Measurements from ENCODE around the gene ATP8A1. TPM values are rescaled to one million over a fixed set of nuclear protein-coding genes. Genes with fewer than 3 reads are reported as not detected.

Gene ATP8A1
- total RNA-seq, 4 donors from 2014 or later: 21.3 to 34.7 (median 25.9) TPM

DNA sequence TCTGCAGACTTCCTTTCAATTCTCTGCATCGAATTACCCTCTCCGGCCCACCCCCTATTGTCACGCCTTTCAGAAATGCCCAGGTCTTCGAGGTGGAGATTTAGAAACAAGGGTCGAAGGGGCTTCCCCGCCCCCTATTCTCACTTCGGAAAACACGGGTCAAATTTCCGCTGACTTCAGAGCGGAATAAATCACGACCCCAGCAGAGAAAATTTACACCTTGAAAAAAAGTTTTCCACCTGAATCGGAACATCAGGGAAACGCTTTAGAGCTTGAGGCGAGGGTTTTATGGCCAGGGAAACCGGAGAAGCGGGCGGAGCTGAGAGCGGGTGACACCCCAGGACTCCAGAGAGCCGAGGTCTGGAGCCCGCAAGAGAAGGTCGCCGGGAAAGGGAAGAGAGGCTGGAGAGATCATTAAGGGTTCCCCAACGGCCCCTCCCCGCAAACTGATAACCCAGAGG is 258.0 kb downstream of the ATP8A1 start:
- H3K4me3 ChIP-seq: no peak overlapping the region
- TF ChIP-seq, protein P1, sequence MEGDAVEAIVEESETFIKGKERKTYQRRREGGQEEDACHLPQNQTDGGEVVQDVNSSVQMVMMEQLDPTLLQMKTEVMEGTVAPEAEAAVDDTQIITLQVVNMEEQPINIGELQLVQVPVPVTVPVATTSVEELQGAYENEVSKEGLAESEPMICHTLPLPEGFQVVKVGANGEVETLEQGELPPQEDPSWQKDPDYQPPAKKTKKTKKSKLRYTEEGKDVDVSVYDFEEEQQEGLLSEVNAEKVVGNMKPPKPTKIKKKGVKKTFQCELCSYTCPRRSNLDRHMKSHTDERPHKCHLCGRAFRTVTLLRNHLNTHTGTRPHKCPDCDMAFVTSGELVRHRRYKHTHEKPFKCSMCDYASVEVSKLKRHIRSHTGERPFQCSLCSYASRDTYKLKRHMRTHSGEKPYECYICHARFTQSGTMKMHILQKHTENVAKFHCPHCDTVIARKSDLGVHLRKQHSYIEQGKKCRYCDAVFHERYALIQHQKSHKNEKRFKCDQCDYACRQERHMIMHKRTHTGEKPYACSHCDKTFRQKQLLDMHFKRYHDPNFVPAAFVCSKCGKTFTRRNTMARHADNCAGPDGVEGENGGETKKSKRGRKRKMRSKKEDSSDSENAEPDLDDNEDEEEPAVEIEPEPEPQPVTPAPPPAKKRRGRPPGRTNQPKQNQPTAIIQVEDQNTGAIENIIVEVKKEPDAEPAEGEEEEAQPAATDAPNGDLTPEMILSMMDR (IDR thresholded peaks at IDR 0.05): no peak
- TF ChIP-seq POLR2A (IDR thresholded peaks at IDR 0.05): no peak
- H3K9me3 ChIP-seq: no peaks in the 10 kb centered on the region
- no peak for DNase-seq
- no peak overlapping the region for H3K27ac ChIP-seq
- peaks cover 6 to 26% of the 10 kb centered on the region in 2 donors for H3K27me3 ChIP-seq
- H3K36me3 ChIP-seq: no peaks in the 10 kb centered on the region
- H3K4me1 ChIP-seq: peaks cover 0 to 5% of the 10 kb centered on the region in 2 donors
- intact Hi-C loops (cut with DNase I; ENCODE audit: low total_unique reads): no loop called here

DNA sequence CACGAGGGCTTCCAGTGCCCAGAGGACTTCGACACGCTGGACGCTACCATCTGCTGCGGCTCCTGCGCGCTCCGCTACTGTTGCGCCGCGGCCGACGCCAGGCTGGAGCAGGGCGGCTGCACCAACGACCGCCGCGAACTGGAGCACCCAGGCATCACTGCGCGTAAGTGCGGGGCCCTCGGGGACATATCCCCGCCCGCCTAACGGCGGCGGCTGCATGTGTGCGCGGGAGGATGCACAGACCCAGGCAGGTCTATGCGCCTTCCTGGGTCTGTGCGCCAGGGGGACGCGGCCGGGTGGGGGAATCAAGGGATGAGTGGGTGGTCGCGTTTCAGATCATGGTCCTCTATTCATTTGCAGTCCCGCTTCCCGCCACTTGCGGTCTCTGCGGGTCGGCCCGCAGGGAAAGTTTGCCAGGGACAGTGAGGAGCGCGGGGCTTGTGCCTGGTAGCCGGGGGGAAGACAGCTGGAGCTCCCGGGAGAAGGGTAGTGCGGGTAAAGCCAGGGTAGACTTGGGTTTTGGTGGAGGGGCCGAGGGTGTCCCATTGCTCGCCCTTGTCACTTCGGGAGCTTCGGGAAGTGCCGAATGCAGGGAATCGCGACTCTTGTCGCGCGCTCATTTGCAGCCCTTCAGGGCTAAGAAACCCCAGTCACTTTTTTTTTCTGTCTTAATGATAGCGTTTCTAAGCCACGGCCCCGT is 258.6 kb downstream of the ATP8A1 start:
- no peak for DNase-seq
- no peak overlapping the region for H3K27ac ChIP-seq
- peaks cover 0 to 5% of the 10 kb centered on the region in 2 donors for H3K4me1 ChIP-seq
- intact Hi-C loops (cut with DNase I; ENCODE audit: low total_unique reads): no loop called here
- TF ChIP-seq, protein P1 (IDR thresholded peaks at IDR 0.05): no peak
- no peak for TF ChIP-seq POLR2A (IDR thresholded peaks at IDR 0.05)
- H3K27me3 ChIP-seq: peaks cover 6 to 26% of the 10 kb centered on the region in 2 donors
- peak overlapping the region; percentile 21 to 26 for H3K4me3 ChIP-seq
- no peaks in the 10 kb centered on the region for H3K9me3 ChIP-seq
- no peaks in the 10 kb centered on the region for H3K36me3 ChIP-seq

DNA sequence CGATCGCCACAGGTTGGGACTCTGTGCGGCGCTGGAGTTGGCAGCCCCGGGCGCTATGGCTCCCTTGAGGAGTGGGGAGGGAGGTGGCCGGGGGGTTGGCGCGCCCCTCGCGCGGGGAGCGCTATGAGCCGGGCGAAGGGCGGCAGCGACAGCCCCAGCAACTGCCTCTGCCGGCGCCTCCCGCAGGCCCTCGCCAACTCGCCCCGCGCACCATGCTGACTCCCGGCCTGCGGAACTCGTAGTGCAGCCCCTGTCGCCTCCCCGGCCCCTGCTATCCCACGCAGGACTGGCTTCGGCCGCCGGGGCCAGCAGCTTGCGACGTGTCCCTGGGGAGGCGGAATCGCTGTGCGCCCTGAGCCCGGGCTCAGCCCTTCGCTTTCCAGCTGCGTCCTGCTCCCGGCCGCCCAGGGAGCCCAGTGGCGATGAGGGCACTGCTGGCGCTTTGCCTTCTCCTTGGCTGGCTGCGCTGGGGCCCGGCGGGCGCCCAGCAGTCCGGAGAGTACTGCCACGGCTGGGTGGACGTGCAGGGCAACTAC is 259.2 kb downstream of the ATP8A1 start:
- peaks cover 0 to 5% of the 10 kb centered on the region in 2 donors for H3K4me1 ChIP-seq
- no peaks in the 10 kb centered on the region for H3K9me3 ChIP-seq
- no peak for DNase-seq
- H3K4me3 ChIP-seq: peak overlapping the region; percentile 21 to 26
- H3K27ac ChIP-seq: no peak overlapping the region
- H3K36me3 ChIP-seq: no peaks in the 10 kb centered on the region
- no peak for TF ChIP-seq POLR2A (IDR thresholded peaks at IDR 0.05)
- TF ChIP-seq, protein P1 (IDR thresholded peaks at IDR 0.05): no peak
- peaks cover 6 to 26% of the 10 kb centered on the region in 2 donors for H3K27me3 ChIP-seq
- intact Hi-C loops (cut with DNase I; ENCODE audit: low total_unique reads): no loop called here

GRCh38 chr4:42396752-42397634 is 259.9 kb downstream of the ATP8A1 start, which contains the start of gene SHISA3:
SHISA3 (plus strand) TSS chr4:42397488; CDS start chr4:42398057, 569 bp downstream.
- DNase-seq: no peak
- no peaks in the 10 kb centered on the region for H3K36me3 ChIP-seq
- no peak within 1 kb of the TSS for H3K27ac ChIP-seq
- intact Hi-C loops (cut with DNase I; ENCODE audit: low total_unique reads): no loop called here
- H3K4me3 ChIP-seq: peak within 1 kb of the TSS; percentile 21 to 26
- H3K9me3 ChIP-seq: no peaks in the 10 kb centered on the region
- H3K27me3 ChIP-seq: peaks cover 6 to 26% of the 10 kb centered on the region in 2 donors
- no peak for TF ChIP-seq POLR2A (IDR thresholded peaks at IDR 0.05)
- TF ChIP-seq, protein P1 (IDR thresholded peaks at IDR 0.05): no peak
- peaks cover 0 to 5% of the 10 kb centered on the region in 2 donors for H3K4me1 ChIP-seq
